ENCODE results near the gene KCNH2. TPM values are rescaled to one million over a fixed set of nuclear protein-coding genes. Genes with fewer than 3 reads are reported as not detected.

The KCNH2 gene
- total RNA-seq, 3 donors from 2014 or later (not counting 1 experiment from before 2014, with no cell fraction given) = 0.39 to 0.60 TPM; not detected in 1

DNA sequence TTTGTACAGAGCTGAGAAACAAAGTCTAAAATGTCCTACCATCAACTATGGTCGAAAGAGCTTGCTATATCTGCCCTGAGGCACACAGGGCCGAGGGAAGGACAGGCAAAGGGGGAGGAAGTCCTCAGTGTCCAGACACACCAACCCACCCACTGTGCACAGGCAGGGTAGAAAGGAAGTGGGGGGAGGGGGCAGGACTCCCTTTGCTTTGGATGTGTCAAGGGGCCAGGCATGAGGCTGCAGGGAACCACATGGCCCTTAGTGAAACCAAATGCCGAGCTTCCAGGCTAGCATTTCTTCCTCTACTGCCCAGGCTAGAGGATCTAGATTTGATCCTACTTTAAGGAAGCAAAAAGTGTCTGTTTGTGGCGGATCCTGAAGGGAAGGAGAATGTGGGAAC lies 28.6 kb downstream of the KCNH2 start:
- intact Hi-C loops (cut with micrococcal nuclease) = no loop called here
- Mint-ChIP-seq H3K4me3 (no peak overlapping the region), H3K9me3 (no peaks in the 10 kb centered on the region), H3K27me3 (ENCODE audit: low read depth in 2 of 2) (peaks cover 0 to 8% of the 10 kb centered on the region in 2 donors), H3K4me1 (no peaks in the 10 kb centered on the region), H3K36me3 (no peaks in the 10 kb centered on the region), H3K27ac (no peak overlapping the region)
- no peak for ATAC-seq
- H3K4me3 ChIP-seq (ENCODE audit: low read length) = no peak overlapping the region
- no peaks in the 10 kb centered on the region for H3K4me1 ChIP-seq (ENCODE audit: control insufficient read depth, insufficient read depth, low read length)
- H3K27ac ChIP-seq (ENCODE audit: low read length) = no peak overlapping the region
- H3K27me3 ChIP-seq (ENCODE audit: control insufficient read depth, insufficient read depth, low read length) = no peaks in the 10 kb centered on the region
- H3K36me3 ChIP-seq (ENCODE audit: control insufficient read depth, insufficient read depth, low read length) = no peaks in the 10 kb centered on the region
- DNase-seq = no peak
- TF ChIP-seq, protein P1, sequence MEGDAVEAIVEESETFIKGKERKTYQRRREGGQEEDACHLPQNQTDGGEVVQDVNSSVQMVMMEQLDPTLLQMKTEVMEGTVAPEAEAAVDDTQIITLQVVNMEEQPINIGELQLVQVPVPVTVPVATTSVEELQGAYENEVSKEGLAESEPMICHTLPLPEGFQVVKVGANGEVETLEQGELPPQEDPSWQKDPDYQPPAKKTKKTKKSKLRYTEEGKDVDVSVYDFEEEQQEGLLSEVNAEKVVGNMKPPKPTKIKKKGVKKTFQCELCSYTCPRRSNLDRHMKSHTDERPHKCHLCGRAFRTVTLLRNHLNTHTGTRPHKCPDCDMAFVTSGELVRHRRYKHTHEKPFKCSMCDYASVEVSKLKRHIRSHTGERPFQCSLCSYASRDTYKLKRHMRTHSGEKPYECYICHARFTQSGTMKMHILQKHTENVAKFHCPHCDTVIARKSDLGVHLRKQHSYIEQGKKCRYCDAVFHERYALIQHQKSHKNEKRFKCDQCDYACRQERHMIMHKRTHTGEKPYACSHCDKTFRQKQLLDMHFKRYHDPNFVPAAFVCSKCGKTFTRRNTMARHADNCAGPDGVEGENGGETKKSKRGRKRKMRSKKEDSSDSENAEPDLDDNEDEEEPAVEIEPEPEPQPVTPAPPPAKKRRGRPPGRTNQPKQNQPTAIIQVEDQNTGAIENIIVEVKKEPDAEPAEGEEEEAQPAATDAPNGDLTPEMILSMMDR (IDR thresholded peaks at IDR 0.05) = no peak
- 86% methylated on average over 2 of the region's 4 CpGs for WGBS (ENCODE audit: insufficient coverage)
- H3K9me3 ChIP-seq (ENCODE audit: control insufficient read depth, insufficient read depth, low read length) = no peaks in the 10 kb centered on the region

DNA sequence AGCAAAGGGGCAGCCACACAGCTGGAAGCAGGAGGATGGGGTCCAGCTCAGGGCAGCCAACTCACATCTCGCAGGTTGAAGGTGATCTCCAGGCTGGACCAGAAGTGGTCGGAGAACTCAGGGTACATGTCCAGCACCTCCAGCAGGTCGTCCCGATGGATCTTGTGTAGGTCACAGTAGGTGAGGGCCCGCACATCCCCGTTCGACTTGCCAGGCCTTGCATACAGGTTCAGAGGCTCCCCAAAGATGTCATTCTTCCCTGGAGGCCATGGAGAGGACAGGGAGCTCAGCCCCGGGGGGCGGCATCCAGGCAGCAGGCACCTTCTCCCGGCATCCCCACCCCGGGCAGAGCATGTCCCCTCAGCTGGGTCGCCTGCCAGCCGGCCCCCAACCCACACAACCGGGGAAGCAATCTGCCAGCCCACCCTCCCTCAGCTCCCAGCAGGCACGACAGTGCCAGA lies 29.3 kb downstream of the KCNH2 start:
- H3K9me3 Mint-ChIP-seq = no peaks in the 10 kb centered on the region
- WGBS (ENCODE audit: insufficient coverage) = 88% methylated on average over 15 of the region's 15 CpGs
- Histone ChIP-seq H3K4me3 (ENCODE audit: low read length) (no peak overlapping the region), H3K27me3 (ENCODE audit: control insufficient read depth, insufficient read depth, low read length) (no peaks in the 10 kb centered on the region), H3K4me1 (ENCODE audit: control insufficient read depth, insufficient read depth, low read length) (no peaks in the 10 kb centered on the region), H3K9me3 (ENCODE audit: control insufficient read depth, insufficient read depth, low read length) (no peaks in the 10 kb centered on the region), H3K27ac (ENCODE audit: low read length) (no peak overlapping the region), H3K36me3 (ENCODE audit: control insufficient read depth, insufficient read depth, low read length) (no peaks in the 10 kb centered on the region)
- no peaks in the 10 kb centered on the region for H3K4me1 Mint-ChIP-seq
- no peak overlapping the region for H3K4me3 Mint-ChIP-seq
- peaks cover 0 to 8% of the 10 kb centered on the region in 2 donors for H3K27me3 Mint-ChIP-seq (ENCODE audit: low read depth in 2 of 2)
- TF ChIP-seq, protein P1 (IDR thresholded peaks at IDR 0.05) = no peak
- ATAC-seq = no peak
- DNase-seq = no peak
- intact Hi-C loops (cut with micrococcal nuclease) = no loop called here
- no peak overlapping the region for H3K27ac Mint-ChIP-seq
- H3K36me3 Mint-ChIP-seq = no peaks in the 10 kb centered on the region

DNA sequence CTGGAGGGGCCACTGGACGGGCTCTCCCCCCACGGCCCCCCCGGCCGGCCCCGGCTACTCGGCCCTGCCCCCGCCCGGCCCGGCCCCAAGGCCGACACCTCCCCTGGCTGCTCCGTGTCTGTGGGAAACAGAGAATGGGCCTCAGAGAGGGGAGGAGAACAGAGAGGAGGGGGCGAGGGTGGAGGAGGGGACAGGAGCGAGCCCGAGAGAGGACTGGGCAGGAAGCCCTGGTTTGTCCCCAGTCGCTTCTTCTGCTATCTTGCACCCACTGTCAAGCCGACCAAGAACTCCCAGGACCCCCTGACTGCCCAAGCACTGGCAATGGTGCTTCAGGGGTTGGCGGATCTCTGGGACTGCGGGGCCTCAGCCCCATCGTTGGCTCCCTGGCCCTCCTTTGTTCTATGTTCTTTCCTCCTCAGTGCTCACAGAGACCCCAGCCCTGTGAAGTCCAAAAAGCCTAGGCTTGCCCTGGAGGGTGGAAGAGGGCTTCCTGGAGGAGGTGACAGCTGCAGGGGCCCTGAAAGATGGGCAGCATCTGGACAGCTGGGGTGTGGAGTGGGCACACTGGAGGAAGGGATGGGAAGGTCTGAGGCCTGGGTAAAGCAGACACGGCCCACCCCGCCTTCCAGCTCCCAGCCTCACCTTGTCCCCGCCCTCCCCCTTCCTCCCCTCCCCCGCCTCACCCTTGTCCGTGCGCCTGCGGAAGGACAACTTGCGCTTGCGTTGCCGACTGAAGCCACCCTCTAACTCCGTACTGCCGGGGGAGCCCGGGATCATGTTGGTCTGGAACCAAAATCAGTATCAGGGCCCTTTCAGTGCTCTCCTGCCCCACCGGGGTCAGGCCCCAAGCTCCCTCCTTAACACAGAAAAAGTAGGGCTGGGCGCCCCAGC lies 30.1 kb downstream of the KCNH2 start:
- intact Hi-C loops (cut with micrococcal nuclease) = no loop called here
- 55% methylated on average over 31 of the region's 34 CpGs for whole genome bisulfite sequencing (ENCODE audit: insufficient coverage)
- TF ChIP-seq, protein P1 (IDR thresholded peaks at IDR 0.05) = no peak

More for the DNA sequence above, 30.1 kb downstream of the KCNH2 start:
- no peak overlapping the region for H3K27ac Mint-ChIP-seq
- peaks cover 0 to 8% of the 10 kb centered on the region in 2 donors for H3K27me3 Mint-ChIP-seq (ENCODE audit: low read depth in 2 of 2)
- no peaks in the 10 kb centered on the region for H3K36me3 ChIP-seq (ENCODE audit: control insufficient read depth, insufficient read depth, low read length)
- no peaks in the 10 kb centered on the region for H3K27me3 ChIP-seq (ENCODE audit: control insufficient read depth, insufficient read depth, low read length)
- H3K36me3 Mint-ChIP-seq = no peaks in the 10 kb centered on the region
- H3K9me3 ChIP-seq (ENCODE audit: control insufficient read depth, insufficient read depth, low read length) = no peaks in the 10 kb centered on the region
- no peak overlapping the region for H3K4me3 ChIP-seq (ENCODE audit: low read length)
- H3K4me1 Mint-ChIP-seq = no peaks in the 10 kb centered on the region
- H3K9me3 Mint-ChIP-seq = no peaks in the 10 kb centered on the region
- ATAC-seq (no peak), DNase-seq (no peak)
- H3K4me3 Mint-ChIP-seq = no peak overlapping the region
- H3K4me1 ChIP-seq (ENCODE audit: control insufficient read depth, insufficient read depth, low read length) = no peaks in the 10 kb centered on the region
- H3K27ac ChIP-seq (ENCODE audit: low read length) = no peak overlapping the region

Data from natural killer cell (primary cell).